ENCODE measurements around the gene PBX3. TPM values are rescaled to one million over a fixed set of nuclear protein-coding genes. Genes with fewer than 3 reads are reported as not detected.

PBX3 gene
- total RNA-seq, 1 donor = 27.6 TPM

- TF ChIP-seq CTCF (IDR thresholded peaks at IDR 0.05; ENCODE audit: insufficient read depth, low read depth, low read length) = no peak
- no peak overlapping the region for H3K4me3 ChIP-seq (ENCODE audit: low read depth, low read length)
- no peak for DNase-seq (ENCODE audit: low read depth)
Measured at GRCh38 chr9:125896964-125897363, 149.8 kb downstream of the PBX3 start.

GRCh38 chr9:125897481-125897880, 150.3 kb downstream of the PBX3 start:
- H3K4me3 ChIP-seq (ENCODE audit: low read depth, low read length) = no peak overlapping the region
- TF ChIP-seq CTCF (IDR thresholded peaks at IDR 0.05; ENCODE audit: insufficient read depth, low read depth, low read length) = no peak
- no peak for DNase-seq (ENCODE audit: low read depth)

GRCh38 chr9:125902214-125902613, 155.0 kb downstream of the PBX3 start:
- no peak overlapping the region for H3K4me3 ChIP-seq (ENCODE audit: low read depth, low read length)
- TF ChIP-seq CTCF (IDR thresholded peaks at IDR 0.05; ENCODE audit: insufficient read depth, low read depth, low read length) = no peak
- DNase-seq (ENCODE audit: low read depth) = no peak

- TF ChIP-seq CTCF (IDR thresholded peaks at IDR 0.05; ENCODE audit: insufficient read depth, low read depth, low read length) = no peak
- no peak for DNase-seq (ENCODE audit: low read depth)
- H3K4me3 ChIP-seq (ENCODE audit: low read depth, low read length) = no peak overlapping the region
Measured at GRCh38 chr9:125902831-125903512, 155.8 kb downstream of the PBX3 start.

- H3K4me3 ChIP-seq (ENCODE audit: low read depth, low read length) = no peak overlapping the region
- TF ChIP-seq CTCF (IDR thresholded peaks at IDR 0.05; ENCODE audit: insufficient read depth, low read depth, low read length) = no peak
- peak; percentile 25 for DNase-seq (ENCODE audit: low read depth)
Measured at GRCh38 chr9:125904155-125904851, 157.1 kb downstream of the PBX3 start.

GRCh38 chr9:125906144-125906543, 159.0 kb downstream of the PBX3 start:
- DNase-seq (ENCODE audit: low read depth) = peak; percentile 44
- H3K4me3 ChIP-seq (ENCODE audit: low read depth, low read length) = no peak overlapping the region
- no peak for TF ChIP-seq CTCF (IDR thresholded peaks at IDR 0.05; ENCODE audit: insufficient read depth, low read depth, low read length)
